ELR (cell line): ENCODE data around the gene ICAM4.

Experiments
- DNase-seq: peaks from one replicate; pipeline ENCODE4 v3.0.0-alpha.2; 2015; ENCODE audit warnings: low read depth

The ICAM4 gene

GRCh38 chr19:10286803-10287737, at the start of gene ICAM4:
TSS of gene ICAM4 (plus strand) at chr19:10286955. CDS start at chr19:10287013, 58 bp downstream.
- peak; percentile 26 for DNase-seq

- no peak for DNase-seq
These were observed 49.1 kb upstream of the ICAM4 start for GRCh38 chr19:10237702-10238101.

GRCh38 chr19:10238172-10238783, 48.5 kb upstream of the ICAM4 start:
- DNase-seq: peak; percentile 32

- peak; percentile 37 for DNase-seq
These were observed 44.8 kb upstream of the ICAM4 start for GRCh38 chr19:10241826-10242449.

- DNase-seq: no peak
These were observed 43.1 kb upstream of the ICAM4 start for GRCh38 chr19:10243606-10244005.

GRCh38 chr19:10245189-10245939, 41.4 kb upstream of the ICAM4 start:
- DNase-seq: no peak

- DNase-seq: no peak
These were observed 40.2 kb upstream of the ICAM4 start for GRCh38 chr19:10246511-10246910.

- peak; percentile 100 for DNase-seq
These were observed 34.7 kb upstream of the ICAM4 start, which contains the start of gene MRPL4 for GRCh38 chr19:10251792-10252694. TSS of gene MRPL4 (plus strand) at chr19:10252214. CDS start at chr19:10252254, 40 bp downstream.

- DNase-seq: no peak
These were observed 34.0 kb upstream of the ICAM4 start for GRCh38 chr19:10252707-10253106.

- DNase-seq: no peak
These were observed 32.5 kb upstream of the ICAM4 start for GRCh38 chr19:10254244-10254643.

GRCh38 chr19:10255358-10255757, 31.4 kb upstream of the ICAM4 start:
- no peak for DNase-seq

- DNase-seq: no peak
These were observed 30.2 kb upstream of the ICAM4 start for GRCh38 chr19:10256551-10256950.

- no peak for DNase-seq
These were observed 29.7 kb upstream of the ICAM4 start for GRCh38 chr19:10256970-10257615.

GRCh38 chr19:10258080-10258710, 28.6 kb upstream of the ICAM4 start:
- DNase-seq: no peak

GRCh38 chr19:10259162-10259905, 27.4 kb upstream of the ICAM4 start:
- peak; percentile 93 for DNase-seq

GRCh38 chr19:10260141-10260584, 26.6 kb upstream of the ICAM4 start:
- DNase-seq: peak; percentile 35

- DNase-seq: peak; percentile 39
These were observed 24.0 kb upstream of the ICAM4 start for GRCh38 chr19:10262771-10263170.

GRCh38 chr19:10266706-10267105, 20.0 kb upstream of the ICAM4 start:
- no peak for DNase-seq

GRCh38 chr19:10268071-10268470, 18.7 kb upstream of the ICAM4 start:
- DNase-seq: no peak
